GM11168 (cell line): ENCODE measurements around the gene ZNF106.

Experiments used
- in situ Hi-C: fragments of 300-500 bp; cut with MboI; formaldehyde crosslinking; loops from one replicate; pipeline ENCODE4 v1.12.0; 2022; ENCODE audit warnings: low sequenced_read_pairs; ENCODE audit not compliant: unreplicated experiment

ZNF106 gene

GRCh38 chr15:42490671-42491538 lies at the start of gene ZNF106:
TSS of gene ZNF106 (minus strand) at chr15:42491141. CDS start at chr15:42472289, 18,852 bp downstream.
- in situ Hi-C loops: no loop called here

DNA sequence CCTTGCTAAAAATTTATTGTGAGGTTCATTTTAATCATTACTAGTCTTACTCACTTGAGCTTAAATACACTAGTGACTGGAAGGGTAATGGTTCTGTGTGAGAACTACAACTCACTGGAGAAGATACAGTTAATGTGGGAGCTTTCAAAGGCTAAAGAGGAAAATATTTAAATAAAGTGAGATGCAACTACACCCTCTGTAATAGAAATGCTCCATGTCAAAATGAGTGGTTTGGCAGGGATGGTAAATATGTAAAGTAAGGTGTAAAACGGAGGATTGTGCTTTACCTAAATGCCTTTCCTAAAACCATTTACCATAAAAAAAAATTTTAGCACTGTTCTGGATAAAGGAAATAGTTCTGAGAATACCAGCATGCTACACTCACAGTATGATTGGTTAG lies 42.3 kb upstream of the ZNF106 start:
- in situ Hi-C loops: no loop called here

GRCh38 chr15:42528970-42529369 lies 38.0 kb upstream of the ZNF106 start:
- in situ Hi-C loops: no loop called here

DNA sequence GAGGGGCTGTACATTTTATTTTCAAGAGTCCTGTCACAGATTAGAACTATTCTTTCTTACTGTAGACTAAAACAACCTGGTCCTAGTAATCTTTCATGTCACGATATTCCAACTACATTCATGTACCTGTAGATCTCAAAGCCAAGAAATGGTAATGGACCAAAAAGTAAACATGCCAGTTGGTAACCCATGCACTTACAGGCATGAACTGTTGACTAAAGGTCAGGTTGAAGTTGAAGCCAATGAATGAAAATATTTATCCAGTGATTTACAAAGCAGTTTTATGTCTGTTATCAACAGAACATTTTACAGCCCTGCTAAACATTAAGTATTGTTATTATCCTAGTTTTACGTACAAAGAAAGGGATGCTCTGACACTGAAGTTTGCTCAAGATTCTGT lies 32.4 kb upstream of the ZNF106 start:
- in situ Hi-C loops: no loop called here

DNA sequence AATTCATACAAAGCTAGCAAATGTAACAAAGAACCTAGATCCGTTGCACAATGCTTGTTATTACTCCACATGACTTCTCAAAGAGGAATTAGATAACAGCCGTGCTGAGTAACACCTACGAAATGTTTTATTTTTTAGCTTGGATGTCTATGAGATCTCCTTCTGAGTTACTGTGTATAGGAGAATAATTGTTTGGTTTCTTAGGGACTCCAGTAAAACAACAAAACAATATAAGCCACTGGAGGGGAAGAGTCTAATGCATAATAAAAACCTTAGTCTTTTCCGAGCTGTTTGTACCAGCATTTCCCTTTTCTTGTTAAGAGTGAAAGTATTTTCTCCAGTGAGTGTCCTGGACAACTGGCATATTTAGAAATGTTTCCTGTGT lies 20.1 kb upstream of the ZNF106 start:
- in situ Hi-C loops: no loop called here

DNA sequence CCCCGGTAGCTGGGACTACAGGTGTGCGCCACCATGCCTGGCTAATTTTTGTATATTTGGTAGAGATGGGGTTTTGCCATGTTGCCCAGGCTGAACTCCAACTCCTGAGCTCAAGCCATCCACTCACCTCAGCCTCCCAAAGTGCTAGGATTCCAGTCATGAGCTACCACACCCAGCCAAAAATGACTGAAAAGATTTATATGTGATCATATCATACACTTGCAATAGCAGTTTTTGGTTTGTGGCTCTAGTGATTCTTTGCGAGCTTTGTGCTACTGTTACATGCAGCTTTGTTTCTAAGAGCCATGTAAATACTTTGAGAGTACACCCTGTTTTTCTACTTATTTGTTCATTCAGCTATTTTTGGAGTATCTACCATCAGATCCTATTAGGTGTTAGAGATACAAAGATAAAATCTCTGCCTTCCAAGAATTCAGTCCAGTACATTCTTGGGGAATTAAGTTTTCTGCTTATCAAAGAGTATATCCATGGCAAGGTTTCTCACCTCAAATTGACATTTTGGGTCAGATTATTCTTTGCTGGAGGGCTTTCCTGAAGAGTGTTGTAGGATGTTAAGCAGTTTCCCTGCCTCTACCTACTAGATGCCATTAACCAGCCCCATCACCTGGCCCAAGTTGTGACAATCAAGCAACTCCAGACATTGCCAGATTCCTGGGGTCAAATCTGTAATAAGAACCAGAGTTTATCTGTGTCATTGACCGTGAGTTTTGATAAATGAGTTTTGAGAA lies 19.5 kb upstream of the ZNF106 start:
- in situ Hi-C loops: no loop called here

DNA sequence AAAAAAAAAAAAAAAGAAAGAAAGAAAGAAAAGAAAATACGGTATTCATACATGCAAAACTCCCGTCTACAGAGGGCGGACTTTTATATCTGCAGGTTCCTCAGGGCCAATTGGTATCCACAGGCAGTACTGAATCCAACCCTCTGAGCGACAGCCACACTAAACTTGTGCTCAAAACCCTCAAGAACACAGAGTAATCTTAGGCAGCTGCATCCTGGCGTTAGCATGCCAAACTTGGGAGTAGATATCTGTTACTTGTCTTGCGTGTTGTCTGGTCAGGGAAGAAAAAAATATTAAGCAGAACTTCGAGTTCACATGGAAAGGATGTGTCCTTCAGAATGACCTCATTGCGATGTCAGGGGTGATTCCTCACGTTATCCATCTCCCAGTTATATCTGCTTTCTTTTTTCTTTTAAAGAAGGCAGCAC lies 17.3 kb upstream of the ZNF106 start:
- in situ Hi-C loops: no loop called here

DNA sequence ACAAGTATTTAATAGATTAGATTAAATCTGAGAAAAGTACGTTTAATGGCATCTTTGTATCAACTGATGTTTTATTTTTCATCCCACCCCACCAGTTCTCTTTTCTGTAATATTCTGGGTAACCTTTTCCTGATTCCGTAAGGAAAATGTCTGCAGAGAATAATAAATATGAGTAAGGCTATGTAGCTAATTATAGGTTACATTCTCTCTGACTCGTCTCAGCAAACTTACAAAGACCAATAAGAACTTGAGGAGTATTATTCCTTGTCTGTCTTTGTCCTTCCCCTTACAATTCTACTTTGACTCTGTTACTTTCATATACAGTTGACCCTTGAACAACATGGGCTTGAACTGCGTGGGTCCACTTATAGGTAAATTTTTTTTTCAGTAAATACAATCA lies 16.6 kb upstream of the ZNF106 start:
- in situ Hi-C loops: no loop called here

DNA sequence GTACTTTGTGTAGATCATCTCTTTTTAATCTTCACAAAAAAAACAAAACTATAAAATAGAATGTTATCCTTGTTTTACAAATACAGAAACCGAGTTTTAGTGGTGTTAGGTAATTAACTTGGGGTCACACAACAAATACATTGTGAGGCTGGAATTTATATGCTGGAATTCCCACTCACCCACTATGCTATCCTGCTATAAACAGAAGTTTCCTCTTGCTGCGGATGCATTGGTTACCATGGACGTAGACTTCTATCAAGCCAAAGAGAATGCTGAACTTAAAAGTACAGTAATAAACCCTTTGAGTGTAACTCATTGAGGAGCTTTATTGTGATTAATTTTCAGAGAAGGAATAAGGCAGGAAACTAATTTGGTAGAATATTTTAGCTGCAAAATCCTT lies 13.7 kb upstream of the ZNF106 start:
- in situ Hi-C loops: no loop called here

DNA sequence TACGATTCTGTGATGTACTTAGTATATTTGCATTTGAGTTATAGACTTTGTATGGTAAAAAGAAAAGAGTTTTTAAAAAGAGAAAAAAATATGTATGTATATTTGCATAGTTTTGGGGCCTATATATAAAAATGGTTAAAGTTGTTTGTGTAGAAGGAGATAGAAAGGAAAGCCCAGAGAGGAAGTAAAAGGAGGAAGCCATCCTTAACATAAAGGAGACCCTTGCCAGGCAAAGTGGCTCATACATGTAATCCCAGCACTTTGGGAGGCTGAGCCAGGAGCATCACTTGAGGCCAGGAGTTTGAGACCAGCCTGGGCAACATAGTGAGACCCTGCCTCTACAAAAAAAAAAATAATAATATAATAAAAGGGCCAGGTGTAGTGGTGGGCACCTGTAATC lies 12.9 kb upstream of the ZNF106 start:
- in situ Hi-C loops: no loop called here

DNA sequence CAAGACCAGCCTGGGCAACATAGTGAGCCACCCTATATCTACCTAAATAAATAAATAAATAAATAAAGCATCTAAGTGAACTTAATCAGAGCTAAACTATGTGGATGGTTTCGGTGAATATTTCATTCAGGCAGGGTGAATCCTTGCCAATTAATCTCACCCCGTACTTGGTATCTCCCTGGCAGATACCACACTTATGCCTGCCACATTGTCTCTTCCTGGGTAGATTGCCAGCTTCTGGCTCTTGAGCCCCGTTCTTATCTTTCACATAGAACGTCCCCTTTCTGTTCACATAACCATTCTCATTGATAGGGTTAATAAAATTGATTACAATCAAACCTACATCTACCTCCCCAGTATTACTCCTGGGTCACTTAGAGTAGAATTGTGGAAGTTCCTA lies 11.5 kb upstream of the ZNF106 start:
- in situ Hi-C loops: no loop called here

GRCh38 chr15:42499858-42500609 lies 9.1 kb upstream of the ZNF106 start:
- in situ Hi-C loops: no loop called here

DNA sequence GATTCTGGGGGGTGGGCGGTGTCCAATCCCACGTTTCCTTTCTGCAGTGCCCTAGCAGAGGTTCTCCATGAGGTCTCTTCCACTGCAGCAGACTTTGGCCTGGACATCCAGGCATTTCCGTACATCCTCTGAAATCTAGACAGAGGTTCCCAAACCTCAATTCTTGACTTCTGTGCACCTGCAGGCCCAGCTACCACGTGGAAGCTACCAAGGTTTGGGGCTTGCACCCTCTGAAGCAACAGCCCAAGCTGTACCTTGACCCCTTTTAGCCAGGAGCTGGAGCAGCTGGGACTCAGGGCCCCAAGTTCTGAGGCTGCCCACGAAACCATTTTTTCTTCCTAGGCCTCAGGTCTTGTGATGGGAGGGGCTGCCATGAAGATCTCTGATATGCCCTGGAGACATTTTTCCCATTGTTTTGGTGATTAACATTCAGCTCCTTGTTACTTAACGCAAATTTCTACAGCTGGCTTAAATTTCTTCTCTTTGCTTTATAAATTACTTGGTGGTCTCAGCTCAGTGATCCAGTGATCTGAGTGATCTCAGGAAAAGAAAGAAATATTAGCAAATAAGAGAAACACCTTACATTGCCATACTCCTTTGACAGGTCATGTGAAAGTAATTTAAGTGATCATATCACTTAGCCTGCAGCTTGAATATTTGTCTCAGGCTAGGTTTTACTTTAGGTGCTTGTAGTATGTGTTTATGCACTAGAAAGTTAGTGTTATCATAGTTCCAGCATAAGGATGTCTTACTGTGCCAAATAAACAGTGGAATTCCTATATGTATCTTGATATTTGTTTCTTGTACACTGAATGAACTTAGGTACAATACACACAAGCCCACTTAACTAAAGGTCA lies 7.5 kb upstream of the ZNF106 start:
- in situ Hi-C loops: no loop called here

GRCh38 chr15:42495361-42496212 lies 4.6 kb upstream of the ZNF106 start, which contains the start of gene SNAP23:
TSS of gene SNAP23 (plus strand) at chr15:42495634. CDS start at chr15:42511847, 16,213 bp downstream.
- in situ Hi-C loops: no loop called here

GRCh38 chr15:42494998-42495360 lies 4.0 kb upstream of the ZNF106 start:
- in situ Hi-C loops: no loop called here

- in situ Hi-C loops: no loop called here
Measured at GRCh38 chr15:42493679-42494078, 2.7 kb upstream of the ZNF106 start.

- in situ Hi-C loops: no loop called here
Measured at GRCh38 chr15:42491539-42492225, 741 bp upstream of the ZNF106 start.

GRCh38 chr15:42490291-42490670 lies 660 bp downstream of the ZNF106 start:
- in situ Hi-C loops: no loop called here
